ENCODE results near the gene ACP5. TPM values are rescaled to one million over a fixed set of nuclear protein-coding genes. Genes with fewer than 3 reads are reported as not detected.

Gene ACP5
- polyA plus RNA-seq, 1 experiment = 2.6 TPM

DNA sequence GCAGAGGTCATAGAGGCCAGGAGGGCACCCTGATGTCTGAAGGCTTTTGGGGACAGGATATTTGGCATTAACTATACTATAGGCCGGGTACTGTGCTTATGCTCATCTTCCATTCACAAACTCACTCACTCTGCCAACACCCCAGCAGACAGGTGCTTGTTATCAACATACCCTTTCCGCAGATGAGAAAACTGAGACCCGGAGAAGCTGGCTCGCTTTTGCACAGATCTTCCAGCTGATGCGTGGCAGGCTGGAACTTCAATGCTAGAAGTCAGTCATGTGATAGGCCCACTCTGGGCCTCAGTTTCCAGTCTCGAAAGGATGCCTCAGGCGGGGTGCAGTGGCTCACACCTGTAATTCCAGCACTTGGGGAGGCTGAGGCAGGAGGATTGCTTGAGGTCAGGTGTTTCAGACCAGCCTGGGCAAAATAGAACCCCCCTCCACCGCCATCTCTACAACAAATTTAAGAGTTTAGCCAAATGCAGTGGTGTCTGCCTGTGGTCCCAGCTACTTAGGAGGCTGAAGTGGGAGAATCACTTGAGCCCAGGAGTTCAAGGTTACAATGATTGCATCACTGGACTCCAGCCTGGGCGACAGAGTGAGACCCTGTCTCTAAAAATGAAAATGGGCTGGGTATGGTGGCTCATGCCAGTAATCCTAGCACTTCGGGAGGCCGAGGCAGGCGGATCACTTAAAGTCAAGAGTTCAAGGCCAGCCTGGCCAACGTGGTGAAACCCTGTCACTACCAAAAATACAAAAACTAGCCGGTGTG lies 29.3 kb downstream of the ACP5 start:
- no peak for DNase-seq (ENCODE audit: low read depth)
- Histone ChIP-seq H3K36me3 (ENCODE audit: control insufficient read depth, insufficient read depth, low read length) (peaks cover 6% of the 10 kb centered on the region), H3K4me3 (ENCODE audit: low read depth, low read length) (no peak overlapping the region), H3K27me3 (ENCODE audit: control insufficient read depth, insufficient read depth, low read length) (no peaks in the 10 kb centered on the region)
- TF ChIP-seq, protein P1, sequence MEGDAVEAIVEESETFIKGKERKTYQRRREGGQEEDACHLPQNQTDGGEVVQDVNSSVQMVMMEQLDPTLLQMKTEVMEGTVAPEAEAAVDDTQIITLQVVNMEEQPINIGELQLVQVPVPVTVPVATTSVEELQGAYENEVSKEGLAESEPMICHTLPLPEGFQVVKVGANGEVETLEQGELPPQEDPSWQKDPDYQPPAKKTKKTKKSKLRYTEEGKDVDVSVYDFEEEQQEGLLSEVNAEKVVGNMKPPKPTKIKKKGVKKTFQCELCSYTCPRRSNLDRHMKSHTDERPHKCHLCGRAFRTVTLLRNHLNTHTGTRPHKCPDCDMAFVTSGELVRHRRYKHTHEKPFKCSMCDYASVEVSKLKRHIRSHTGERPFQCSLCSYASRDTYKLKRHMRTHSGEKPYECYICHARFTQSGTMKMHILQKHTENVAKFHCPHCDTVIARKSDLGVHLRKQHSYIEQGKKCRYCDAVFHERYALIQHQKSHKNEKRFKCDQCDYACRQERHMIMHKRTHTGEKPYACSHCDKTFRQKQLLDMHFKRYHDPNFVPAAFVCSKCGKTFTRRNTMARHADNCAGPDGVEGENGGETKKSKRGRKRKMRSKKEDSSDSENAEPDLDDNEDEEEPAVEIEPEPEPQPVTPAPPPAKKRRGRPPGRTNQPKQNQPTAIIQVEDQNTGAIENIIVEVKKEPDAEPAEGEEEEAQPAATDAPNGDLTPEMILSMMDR (IDR thresholded peaks at IDR 0.05; ENCODE audit: insufficient read depth, low read depth, low read length) = no peak
- POLR2A ChIA-PET = no interaction called here
- CTCF ChIA-PET = interaction anchor here (0.6 to 4.1 kb wide), 2 partner anchors 12 to 509 kb away, joined by 5 to 17 read pairs; no protein-coding TSS in a partner anchor

DNA sequence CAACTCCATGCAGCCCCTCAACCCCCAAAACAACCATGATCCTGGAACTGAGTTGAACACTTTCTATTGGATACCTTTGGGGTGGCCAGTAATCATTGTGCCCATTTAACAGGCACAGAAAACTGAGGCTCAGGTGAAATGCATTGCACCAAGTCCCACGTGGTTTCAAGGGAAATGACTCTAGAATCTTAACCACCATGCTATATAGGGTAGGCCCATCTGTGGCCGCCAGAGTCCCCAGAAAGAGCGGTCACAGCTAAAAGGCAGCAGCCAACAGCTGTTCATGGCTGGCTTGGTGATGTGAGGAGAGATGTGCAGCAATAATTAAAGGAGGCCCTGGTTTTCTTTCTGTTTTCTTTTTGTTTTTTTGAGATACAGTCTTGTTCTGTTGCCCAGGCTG lies 36.2 kb downstream of the ACP5 start:
- TF ChIP-seq, protein P1 (IDR thresholded peaks at IDR 0.05; ENCODE audit: insufficient read depth, low read depth, low read length) = no peak
- Histone ChIP-seq H3K27me3 (ENCODE audit: control insufficient read depth, insufficient read depth, low read length) (no peaks in the 10 kb centered on the region), H3K4me3 (ENCODE audit: low read depth, low read length) (no peak overlapping the region), H3K36me3 (ENCODE audit: control insufficient read depth, insufficient read depth, low read length) (no peaks in the 10 kb centered on the region)
- ChIA-PET POLR2A (no interaction called here), CTCF (no interaction called here)
- no peak for DNase-seq (ENCODE audit: low read depth)

DNA sequence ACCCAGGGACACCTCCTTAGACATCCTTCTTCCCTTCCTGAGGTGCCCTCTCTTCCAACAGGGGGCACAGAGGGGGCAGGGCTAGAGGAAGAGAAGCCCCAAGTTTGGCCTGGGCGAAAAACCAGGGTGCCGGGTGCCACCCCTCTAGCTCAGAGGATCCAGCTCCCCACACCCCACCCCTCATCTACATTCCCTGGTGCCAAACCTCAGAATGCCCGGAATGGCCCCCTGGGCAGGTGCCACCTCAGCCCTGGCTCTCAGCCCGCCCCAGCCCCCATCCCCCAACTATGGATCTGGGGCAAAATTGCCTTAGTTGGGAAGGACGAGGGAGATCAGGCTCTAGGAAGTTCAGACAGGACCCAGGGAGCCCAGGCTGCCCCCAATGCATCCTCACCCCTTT lies 36.8 kb downstream of the ACP5 start:
- no peaks in the 10 kb centered on the region for H3K36me3 ChIP-seq (ENCODE audit: control insufficient read depth, insufficient read depth, low read length)
- H3K4me3 ChIP-seq (ENCODE audit: low read depth, low read length) = no peak overlapping the region
- H3K27me3 ChIP-seq (ENCODE audit: control insufficient read depth, insufficient read depth, low read length) = no peaks in the 10 kb centered on the region
- no peak for DNase-seq (ENCODE audit: low read depth)
- TF ChIP-seq, protein P1 (IDR thresholded peaks at IDR 0.05; ENCODE audit: insufficient read depth, low read depth, low read length) = no peak
- ChIA-PET POLR2A (no interaction called here), CTCF (no interaction called here)

DNA sequence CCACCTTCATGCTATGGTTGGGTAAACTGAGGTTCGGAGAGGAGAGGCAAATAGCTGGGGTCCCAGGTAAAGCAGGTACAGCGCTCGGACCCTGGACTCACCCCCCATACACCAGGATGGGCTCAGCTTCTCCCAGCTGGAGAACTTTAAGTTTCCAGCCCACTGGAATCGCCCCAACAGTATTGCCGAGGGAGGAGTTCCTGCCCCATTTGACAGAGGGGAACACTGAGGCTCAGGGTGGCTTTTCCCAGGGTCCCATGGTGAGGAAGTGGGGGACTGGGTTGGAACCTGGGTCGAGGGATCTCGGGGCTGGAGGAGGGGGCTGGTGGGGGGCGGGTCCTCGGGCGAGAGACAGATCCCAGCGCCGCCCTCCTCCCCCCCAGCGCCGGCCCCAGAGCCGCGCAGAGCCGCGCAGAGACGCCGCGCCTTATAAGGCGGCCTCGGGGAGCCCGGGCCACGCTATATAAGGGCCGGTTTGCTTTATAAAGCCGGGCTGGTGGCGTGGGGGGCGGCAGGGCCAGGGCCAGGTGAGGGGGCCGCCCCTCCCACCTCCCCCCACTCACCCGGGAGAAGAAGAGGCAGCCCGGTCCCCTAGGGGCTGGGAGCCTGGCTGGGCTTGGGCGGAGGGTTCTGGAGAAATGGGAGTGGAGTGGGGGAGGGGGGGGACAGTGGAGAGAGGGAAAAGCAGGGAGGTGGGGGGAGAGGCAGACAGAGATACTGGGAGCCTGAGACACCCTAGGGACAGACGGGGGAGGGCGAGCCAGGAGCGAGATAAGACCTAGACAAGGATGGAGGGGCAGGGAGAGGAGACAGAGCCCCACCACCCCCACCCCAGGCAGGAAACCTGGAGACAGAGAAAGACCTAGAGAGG lies 37.7 kb downstream of the ACP5 start:
- Histone ChIP-seq H3K4me3 (ENCODE audit: low read depth, low read length) (peak overlapping the region; percentile 42), H3K36me3 (ENCODE audit: control insufficient read depth, insufficient read depth, low read length) (no peaks in the 10 kb centered on the region), H3K27me3 (ENCODE audit: control insufficient read depth, insufficient read depth, low read length) (no peaks in the 10 kb centered on the region)
- CTCF ChIA-PET = interaction anchor here (1.0 to 1.6 kb wide), 3 partner anchors 19 to 43 kb away, joined by 3 to 8 read pairs (median 7); partner anchors contain the start of gene ELOF1
- TF ChIP-seq, protein P1 (IDR thresholded peaks at IDR 0.05; ENCODE audit: insufficient read depth, low read depth, low read length) = no peak
- POLR2A ChIA-PET = no interaction called here
- no peak for DNase-seq (ENCODE audit: low read depth)

Data from BJ (cell line).